ENCODE results near the gene WDFY2. TPM values are rescaled to one million over a fixed set of nuclear protein-coding genes. Genes with fewer than 3 reads are reported as not detected.
A peak's percentile ranks its signal among the peaks of the same experiment; 100 is the strongest.

WDFY2 gene
- total and polyA plus RNA-seq, 8 donors = 1.4 to 22.6 (median 10.4) TPM

- Histone ChIP-seq H3K36me3 (peaks cover 0 to 6% (median 0%) of the 10 kb centered on the region in 4 donors), H3K4me1 (peaks cover 0 to 32% (median 13%) of the 10 kb centered on the region in 4 donors), H3K27ac (peak overlapping the region; percentile 5 to 47 (median 34)), H3K4me3 (no peak overlapping the region), H3K27me3 (no peaks in the 10 kb centered on the region), H3K9me3 (peaks cover 0 to 5% (median 0%) of the 10 kb centered on the region in 4 donors)
- intact Hi-C loops (cut with DNase I; ENCODE audit: low total_unique reads) = no loop called here
- TF ChIP-seq POLR2AphosphoS5 (IDR thresholded peaks at IDR 0.05) = peak in 2 of 3 donors; percentile 53 to 86
- TF ChIP-seq, protein P1, sequence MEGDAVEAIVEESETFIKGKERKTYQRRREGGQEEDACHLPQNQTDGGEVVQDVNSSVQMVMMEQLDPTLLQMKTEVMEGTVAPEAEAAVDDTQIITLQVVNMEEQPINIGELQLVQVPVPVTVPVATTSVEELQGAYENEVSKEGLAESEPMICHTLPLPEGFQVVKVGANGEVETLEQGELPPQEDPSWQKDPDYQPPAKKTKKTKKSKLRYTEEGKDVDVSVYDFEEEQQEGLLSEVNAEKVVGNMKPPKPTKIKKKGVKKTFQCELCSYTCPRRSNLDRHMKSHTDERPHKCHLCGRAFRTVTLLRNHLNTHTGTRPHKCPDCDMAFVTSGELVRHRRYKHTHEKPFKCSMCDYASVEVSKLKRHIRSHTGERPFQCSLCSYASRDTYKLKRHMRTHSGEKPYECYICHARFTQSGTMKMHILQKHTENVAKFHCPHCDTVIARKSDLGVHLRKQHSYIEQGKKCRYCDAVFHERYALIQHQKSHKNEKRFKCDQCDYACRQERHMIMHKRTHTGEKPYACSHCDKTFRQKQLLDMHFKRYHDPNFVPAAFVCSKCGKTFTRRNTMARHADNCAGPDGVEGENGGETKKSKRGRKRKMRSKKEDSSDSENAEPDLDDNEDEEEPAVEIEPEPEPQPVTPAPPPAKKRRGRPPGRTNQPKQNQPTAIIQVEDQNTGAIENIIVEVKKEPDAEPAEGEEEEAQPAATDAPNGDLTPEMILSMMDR (IDR thresholded peaks at IDR 0.05) = no peak
- peak; percentile 89 to 93 for DNase-seq
- 36 to 73% (median 50%) methylated on average over 5 of the region's 5 CpGs for WGBS, 5 donors
These were observed 90.0 kb downstream of the WDFY2 start for GRCh38 chr13:51674276-51674675.

DNA sequence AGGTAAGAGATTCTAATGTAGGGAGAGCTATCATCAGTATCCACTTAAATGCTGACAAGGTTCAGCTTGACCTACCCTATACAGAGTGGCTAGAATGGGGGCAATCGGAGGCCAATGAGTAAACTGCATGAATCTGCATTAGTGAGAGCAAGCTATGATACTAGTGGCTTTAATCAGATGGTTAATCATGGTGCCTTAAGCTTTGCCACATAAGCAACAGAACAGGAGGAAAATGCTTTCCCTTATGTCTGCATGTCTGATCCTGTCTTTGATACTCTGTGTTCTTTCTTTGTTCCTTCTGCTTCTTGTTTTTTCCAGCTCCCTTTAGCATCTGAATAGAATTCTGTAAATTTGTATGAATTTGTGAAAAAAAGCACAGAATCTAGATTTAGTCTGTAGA, 91.1 kb downstream of the WDFY2 start:
- Histone ChIP-seq H3K9me3 (peaks cover 0 to 5% (median 0%) of the 10 kb centered on the region in 4 donors), H3K4me3 (no peak overlapping the region), H3K36me3 (peaks cover 0 to 12% (median 0%) of the 10 kb centered on the region in 4 donors), H3K27ac (peak overlapping the region in 1 of 5 donors; percentile 47), H3K27me3 (no peaks in the 10 kb centered on the region), H3K4me1 (peaks cover 0 to 29% (median 11%) of the 10 kb centered on the region in 4 donors)
- no peak for DNase-seq
- intact Hi-C loops (cut with DNase I; ENCODE audit: low total_unique reads) = no loop called here
- no peak for TF ChIP-seq POLR2A (IDR thresholded peaks at IDR 0.05)
- 89 to 97% (median 97%) methylated on average over 1 of the region's 1 CpG for WGBS, 5 donors

- Histone ChIP-seq H3K4me1 (peaks cover 0 to 29% (median 11%) of the 10 kb centered on the region in 4 donors), H3K9me3 (peaks cover 0 to 4% (median 0%) of the 10 kb centered on the region in 4 donors), H3K4me3 (no peak overlapping the region), H3K27me3 (no peaks in the 10 kb centered on the region), H3K27ac (no peak overlapping the region), H3K36me3 (peaks cover 0 to 13% (median 0%) of the 10 kb centered on the region in 4 donors)
- WGBS, 5 donors = 91 to 98% (median 97%) methylated on average over 3 of the region's 3 CpGs
- intact Hi-C loops (cut with DNase I; ENCODE audit: low total_unique reads) = no loop called here
- TF ChIP-seq EP300 (IDR thresholded peaks at IDR 0.05) (no peak), POLR2AphosphoS5 (IDR thresholded peaks at IDR 0.05) (no peak), POLR2A (IDR thresholded peaks at IDR 0.05) (no peak)
- TF ChIP-seq, protein P1 (IDR thresholded peaks at IDR 0.05) = no peak
- no peak for DNase-seq
These were observed 91.6 kb downstream of the WDFY2 start for GRCh38 chr13:51675877-51676276.

DNA sequence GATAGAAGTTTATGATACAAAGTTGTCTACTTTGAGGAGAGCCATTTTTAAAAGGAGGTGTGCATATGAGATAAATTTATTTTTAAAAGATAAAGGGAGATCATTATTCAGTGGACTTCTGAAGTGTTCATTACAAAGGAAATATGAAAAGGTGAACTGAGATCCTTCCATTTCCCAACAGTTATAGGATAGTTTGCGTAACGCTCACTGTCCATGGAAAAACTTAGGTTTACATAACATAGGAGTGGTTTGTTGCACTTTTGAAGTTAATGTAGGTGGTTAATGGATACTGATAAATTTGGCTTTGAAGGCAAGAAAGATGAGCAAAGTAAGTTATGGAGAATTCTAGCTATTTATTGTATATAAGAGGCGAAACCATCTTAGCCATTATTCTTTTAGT, 92.5 kb downstream of the WDFY2 start:
- Histone ChIP-seq H3K27me3 (no peaks in the 10 kb centered on the region), H3K36me3 (peaks cover 0 to 13% (median 0%) of the 10 kb centered on the region in 4 donors), H3K4me1 (peaks cover 0 to 29% (median 11%) of the 10 kb centered on the region in 4 donors), H3K4me3 (no peak overlapping the region), H3K9me3 (no peaks in the 10 kb centered on the region), H3K27ac (no peak overlapping the region)
- TF ChIP-seq, protein P1 (IDR thresholded peaks at IDR 0.05) = no peak
- TF ChIP-seq POLR2A (IDR thresholded peaks at IDR 0.05) (no peak), POLR2AphosphoS5 (IDR thresholded peaks at IDR 0.05) (no peak), EP300 (IDR thresholded peaks at IDR 0.05) (no peak)
- DNase-seq = no peak
- intact Hi-C loops (cut with DNase I; ENCODE audit: low total_unique reads) = no loop called here
- 95 to 98% (median 98%) methylated on average over 3 of the region's 3 CpGs for WGBS, 5 donors

- no peaks in the 10 kb centered on the region for H3K9me3 ChIP-seq
- TF ChIP-seq, protein P1 (IDR thresholded peaks at IDR 0.05) = no peak
- TF ChIP-seq POLR2A (IDR thresholded peaks at IDR 0.05) (no peak), POLR2AphosphoS5 (IDR thresholded peaks at IDR 0.05) (no peak), EP300 (IDR thresholded peaks at IDR 0.05) (no peak)
- no peak overlapping the region for H3K27ac ChIP-seq
- no peak for DNase-seq
- H3K4me3 ChIP-seq = no peak overlapping the region
- H3K36me3 ChIP-seq = peaks cover 0 to 13% (median 0%) of the 10 kb centered on the region in 4 donors
- intact Hi-C loops (cut with DNase I; ENCODE audit: low total_unique reads) = no loop called here
- H3K4me1 ChIP-seq = peaks cover 0 to 25% (median 11%) of the 10 kb centered on the region in 4 donors
- H3K27me3 ChIP-seq = no peaks in the 10 kb centered on the region
These were observed 94.2 kb downstream of the WDFY2 start for GRCh38 chr13:51678420-51678819.

Data from stomach (tissue), 9 donors.